ENCODE data around the gene HOXC9. TPM values are rescaled to one million over a fixed set of nuclear protein-coding genes. Genes with fewer than 3 reads are reported as not detected.

HOXC9 gene
- total and polyA plus RNA-seq, 4 donors: not detected

DNA sequence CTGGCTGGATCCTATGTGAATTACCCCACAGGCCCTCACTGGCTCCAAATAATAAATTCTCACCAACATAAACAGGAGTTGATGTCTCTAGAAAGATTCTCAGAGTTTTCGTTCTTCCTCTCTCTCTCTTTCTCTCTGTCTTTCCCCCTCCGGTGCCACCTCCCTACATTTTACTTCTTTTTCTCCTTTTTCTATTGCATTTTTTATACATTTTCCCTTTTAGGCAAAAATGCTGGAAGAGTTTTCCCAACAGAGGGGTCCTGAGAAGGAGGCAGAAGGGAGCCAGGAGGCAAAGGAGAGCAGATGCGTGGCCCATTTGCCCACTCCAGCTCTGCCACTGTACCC is 27.5 kb downstream of the HOXC9 start:
- H3K27ac ChIP-seq (ENCODE audit: low read depth in 1 of 2, low read length in 2 of 2): no peak overlapping the region
- peaks cover 10 to 42% (median 30%) of the 10 kb centered on the region in 4 donors for H3K27me3 ChIP-seq (ENCODE audit: control insufficient read depth in 4 of 4, insufficient read depth in 4 of 4, low read length in 3 of 4)
- H3K4me1 ChIP-seq (ENCODE audit: control insufficient read depth in 4 of 4, insufficient read depth in 4 of 4, low read length in 3 of 4): peaks cover 0 to 12% (median 4%) of the 10 kb centered on the region in 4 donors
- TF ChIP-seq, protein P1, sequence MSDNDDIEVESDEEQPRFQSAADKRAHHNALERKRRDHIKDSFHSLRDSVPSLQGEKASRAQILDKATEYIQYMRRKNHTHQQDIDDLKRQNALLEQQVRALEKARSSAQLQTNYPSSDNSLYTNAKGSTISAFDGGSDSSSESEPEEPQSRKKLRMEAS (IDR thresholded peaks at IDR 0.05): no peak
- H3K9ac ChIP-seq (ENCODE audit: low read depth in 1 of 2, low read length in 2 of 2): no peak overlapping the region
- no peaks in the 10 kb centered on the region for H3K9me3 ChIP-seq (ENCODE audit: control insufficient read depth in 4 of 4, low read length in 3 of 4)
- H3K4me3 ChIP-seq (ENCODE audit: low read depth in 1 of 3, low read length in 3 of 3): no peak overlapping the region
- no peaks in the 10 kb centered on the region for H3K36me3 ChIP-seq (ENCODE audit: control insufficient read depth in 4 of 4, insufficient read depth in 3 of 4, low read depth in 1 of 4, low read length in 3 of 4)
- WGBS: 38% methylated on average over 3 of the region's 3 CpGs
- no peak for DNase-seq (ENCODE audit: low spot score)

DNA sequence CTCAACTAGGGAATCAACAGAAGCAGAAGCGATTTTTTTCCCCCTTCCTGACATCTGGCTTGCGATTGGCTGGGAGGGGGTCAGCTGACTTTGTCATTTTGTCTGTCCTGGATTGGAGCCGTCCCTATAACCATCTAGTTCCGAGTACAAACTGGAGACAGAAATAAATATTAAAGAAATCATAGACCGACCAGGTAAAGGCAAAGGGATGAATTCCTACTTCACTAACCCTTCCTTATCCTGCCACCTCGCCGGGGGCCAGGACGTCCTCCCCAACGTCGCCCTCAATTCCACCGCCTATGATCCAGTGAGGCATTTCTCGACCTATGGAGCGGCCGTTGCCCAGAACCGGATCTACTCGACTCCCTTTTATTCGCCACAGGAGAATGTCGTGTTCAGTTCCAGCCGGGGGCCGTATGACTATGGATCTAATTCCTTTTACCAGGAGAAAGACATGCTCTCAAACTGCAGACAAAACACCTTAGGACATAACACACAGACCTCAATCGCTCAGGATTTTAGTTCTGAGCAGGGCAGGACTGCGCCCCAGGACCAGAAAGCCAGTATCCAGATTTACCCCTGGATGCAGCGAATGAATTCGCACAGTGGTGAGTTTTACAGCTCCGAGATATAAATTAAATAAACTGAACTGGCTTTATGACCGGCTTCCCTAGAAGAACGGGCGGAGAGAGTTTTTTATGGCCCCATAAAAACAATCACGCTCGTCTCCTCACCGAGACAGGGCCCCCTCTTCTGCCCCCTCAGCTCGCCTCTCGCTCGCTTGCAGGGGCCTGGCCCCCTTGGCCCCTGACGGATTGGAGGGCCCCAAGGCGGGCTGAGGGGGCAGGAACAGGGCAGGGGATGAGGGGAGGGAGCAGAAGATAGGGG is 28.6 kb downstream of the HOXC9 start, which contains the start of gene HOXC6:
HOXC6 (plus strand) TSS at position 127 of the 888 bp plus-strand sequence; CDS start at position 209, 82 bp downstream.
- Histone ChIP-seq H3K4me3 (ENCODE audit: low read depth in 1 of 3, low read length in 3 of 3) (no peak within 1 kb of the TSS), H3K27me3 (ENCODE audit: control insufficient read depth in 4 of 4, insufficient read depth in 4 of 4, low read length in 3 of 4) (peaks cover 13 to 46% (median 31%) of the 10 kb centered on the region in 4 donors), H3K9ac (ENCODE audit: low read depth in 1 of 2, low read length in 2 of 2) (no peak within 1 kb of the TSS), H3K9me3 (ENCODE audit: control insufficient read depth in 4 of 4, low read length in 3 of 4) (peaks cover 0 to 3% (median 0%) of the 10 kb centered on the region in 4 donors), H3K4me1 (ENCODE audit: control insufficient read depth in 4 of 4, insufficient read depth in 4 of 4, low read length in 3 of 4) (peaks cover 0 to 15% (median 4%) of the 10 kb centered on the region in 4 donors), H3K27ac (ENCODE audit: low read depth in 1 of 2, low read length in 2 of 2) (no peak within 1 kb of the TSS), H3K36me3 (ENCODE audit: control insufficient read depth in 4 of 4, insufficient read depth in 3 of 4, low read depth in 1 of 4, low read length in 3 of 4) (no peaks in the 10 kb centered on the region)
- WGBS: 6% methylated on average over 36 of the region's 36 CpGs
- TF ChIP-seq GABPA (IDR thresholded peaks at IDR 0.05 in 1 of 2, conservative IDR thresholded peaks at IDR 0.05 in 1 of 2) (no peak), JUND (IDR thresholded peaks at IDR 0.05) (no peak), SP1 (IDR thresholded peaks at IDR 0.05) (no peak)
- TF ChIP-seq, protein P1 (IDR thresholded peaks at IDR 0.05): no peak
- TF ChIP-seq, protein P2, sequence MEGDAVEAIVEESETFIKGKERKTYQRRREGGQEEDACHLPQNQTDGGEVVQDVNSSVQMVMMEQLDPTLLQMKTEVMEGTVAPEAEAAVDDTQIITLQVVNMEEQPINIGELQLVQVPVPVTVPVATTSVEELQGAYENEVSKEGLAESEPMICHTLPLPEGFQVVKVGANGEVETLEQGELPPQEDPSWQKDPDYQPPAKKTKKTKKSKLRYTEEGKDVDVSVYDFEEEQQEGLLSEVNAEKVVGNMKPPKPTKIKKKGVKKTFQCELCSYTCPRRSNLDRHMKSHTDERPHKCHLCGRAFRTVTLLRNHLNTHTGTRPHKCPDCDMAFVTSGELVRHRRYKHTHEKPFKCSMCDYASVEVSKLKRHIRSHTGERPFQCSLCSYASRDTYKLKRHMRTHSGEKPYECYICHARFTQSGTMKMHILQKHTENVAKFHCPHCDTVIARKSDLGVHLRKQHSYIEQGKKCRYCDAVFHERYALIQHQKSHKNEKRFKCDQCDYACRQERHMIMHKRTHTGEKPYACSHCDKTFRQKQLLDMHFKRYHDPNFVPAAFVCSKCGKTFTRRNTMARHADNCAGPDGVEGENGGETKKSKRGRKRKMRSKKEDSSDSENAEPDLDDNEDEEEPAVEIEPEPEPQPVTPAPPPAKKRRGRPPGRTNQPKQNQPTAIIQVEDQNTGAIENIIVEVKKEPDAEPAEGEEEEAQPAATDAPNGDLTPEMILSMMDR (IDR thresholded peaks at IDR 0.05; ENCODE audit: low read depth, low read length, missing input control): no peak
- TF ChIP-seq, protein P3, sequence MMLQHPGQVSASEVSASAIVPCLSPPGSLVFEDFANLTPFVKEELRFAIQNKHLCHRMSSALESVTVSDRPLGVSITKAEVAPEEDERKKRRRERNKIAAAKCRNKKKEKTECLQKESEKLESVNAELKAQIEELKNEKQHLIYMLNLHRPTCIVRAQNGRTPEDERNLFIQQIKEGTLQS (IDR thresholded peaks at IDR 0.05): no peak
- TF ChIP-seq, protein P4, sequence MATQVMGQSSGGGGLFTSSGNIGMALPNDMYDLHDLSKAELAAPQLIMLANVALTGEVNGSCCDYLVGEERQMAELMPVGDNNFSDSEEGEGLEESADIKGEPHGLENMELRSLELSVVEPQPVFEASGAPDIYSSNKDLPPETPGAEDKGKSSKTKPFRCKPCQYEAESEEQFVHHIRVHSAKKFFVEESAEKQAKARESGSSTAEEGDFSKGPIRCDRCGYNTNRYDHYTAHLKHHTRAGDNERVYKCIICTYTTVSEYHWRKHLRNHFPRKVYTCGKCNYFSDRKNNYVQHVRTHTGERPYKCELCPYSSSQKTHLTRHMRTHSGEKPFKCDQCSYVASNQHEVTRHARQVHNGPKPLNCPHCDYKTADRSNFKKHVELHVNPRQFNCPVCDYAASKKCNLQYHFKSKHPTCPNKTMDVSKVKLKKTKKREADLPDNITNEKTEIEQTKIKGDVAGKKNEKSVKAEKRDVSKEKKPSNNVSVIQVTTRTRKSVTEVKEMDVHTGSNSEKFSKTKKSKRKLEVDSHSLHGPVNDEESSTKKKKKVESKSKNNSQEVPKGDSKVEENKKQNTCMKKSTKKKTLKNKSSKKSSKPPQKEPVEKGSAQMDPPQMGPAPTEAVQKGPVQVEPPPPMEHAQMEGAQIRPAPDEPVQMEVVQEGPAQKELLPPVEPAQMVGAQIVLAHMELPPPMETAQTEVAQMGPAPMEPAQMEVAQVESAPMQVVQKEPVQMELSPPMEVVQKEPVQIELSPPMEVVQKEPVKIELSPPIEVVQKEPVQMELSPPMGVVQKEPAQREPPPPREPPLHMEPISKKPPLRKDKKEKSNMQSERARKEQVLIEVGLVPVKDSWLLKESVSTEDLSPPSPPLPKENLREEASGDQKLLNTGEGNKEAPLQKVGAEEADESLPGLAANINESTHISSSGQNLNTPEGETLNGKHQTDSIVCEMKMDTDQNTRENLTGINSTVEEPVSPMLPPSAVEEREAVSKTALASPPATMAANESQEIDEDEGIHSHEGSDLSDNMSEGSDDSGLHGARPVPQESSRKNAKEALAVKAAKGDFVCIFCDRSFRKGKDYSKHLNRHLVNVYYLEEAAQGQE (IDR thresholded peaks at IDR 0.05): no peak
- DNase-seq (ENCODE audit: low spot score): no peak

Measured in liver (tissue), 9 donors.